A549 (cell line): Measurements from ENCODE around the gene KCNAB2.

ENCODE experiments used
- CBX2 ChIP-seq: fragments of 200-600 bp; sonication (generic); IDR thresholded peaks from 2 replicates; pipeline ENCODE4 v1.6.1; 2016; ENCODE audit warnings: low read depth, mild to moderate bottlenecking, borderline replicate concordance
- CEBPB ChIP-seq, 2 experiments: fragments of >200 bp in 1 of 2; sonication (Bioruptor Twin) in 1 of 2; formaldehyde crosslinking in 1 of 2; IDR thresholded peaks; 2 replicates each; pipeline ENCODE4 v1.6.1; 2012 to 2016
- CTCF ChIP-seq: fragments of >200 bp; sonication (Bioruptor Twin); formaldehyde crosslinking; IDR thresholded peaks from 3 replicates; pipeline ENCODE4 v1.5.1; 2016
- MAFK ChIP-seq: fragments of 450-650 bp; IDR thresholded peaks from 2 replicates; pipeline ENCODE4 v1.6.1; 2014; ENCODE audit not compliant: partially characterized antibody
- NFE2L2 ChIP-seq: fragments of 150-350 bp; conservative IDR thresholded peaks from 2 replicates; pipeline ENCODE4 v1.6.1; 2014; ENCODE audit warnings: low read length
- POLR2A ChIP-seq: IDR thresholded peaks from 2 replicates; pipeline ENCODE4 v1.6.1; 2012; ENCODE audit warnings: mild to moderate bottlenecking, low read length

- TF ChIP-seq POLR2A (no peak), CEBPB (IDR thresholded peaks at IDR 0.05) (no peak), NFE2L2 (no peak), MAFK (no peak), CBX2 (no peak), CTCF (no peak)
Observed at GRCh38 chr1:6108476-6108875, 62.8 kb downstream of the KCNAB2 start.
